ENCODE measurements around the gene B3GNT4.

The B3GNT4 gene

DNA sequence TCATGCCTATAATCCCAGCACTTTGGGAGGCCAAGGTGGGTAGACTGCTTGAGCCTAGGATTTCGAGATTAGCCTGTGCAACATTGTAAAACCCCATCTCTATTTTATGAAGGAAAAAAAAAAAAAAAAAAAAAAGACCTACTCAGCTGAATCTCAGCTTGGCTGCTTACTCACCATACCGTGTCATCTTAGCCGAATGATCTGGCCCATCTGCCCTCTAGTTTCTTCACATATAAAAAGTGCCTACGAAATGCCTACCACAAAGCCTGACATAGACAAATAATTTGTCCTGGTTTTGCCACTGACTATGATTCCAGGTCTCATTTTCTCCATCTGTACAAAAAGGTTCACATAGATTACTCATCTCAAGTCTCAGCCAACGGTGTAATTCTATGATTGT lies 12.3 kb downstream of the B3GNT4 start:
- Histone ChIP-seq H3K9ac (no peak overlapping the region), H3K27me3 (ENCODE audit: insufficient read depth, low read depth) (no peaks in the 10 kb centered on the region), H3K4me2 (no peak overlapping the region), H3K4me3 (IDR thresholded peaks at IDR 0.05; ENCODE audit: insufficient read depth, low read depth, low read length) (no peak overlapping the region), H3K4me1 (ENCODE audit: low read depth, poor library complexity, severe bottlenecking) (no peaks in the 10 kb centered on the region), H3K27ac (no peak overlapping the region), H4K20me1 (ENCODE audit: insufficient read depth) (no peaks in the 10 kb centered on the region), H2AFZ (ENCODE audit: low read depth) (no peak overlapping the region), H3K79me2 (ENCODE audit: insufficient read depth, low read depth) (no peaks in the 10 kb centered on the region), H3K36me3 (ENCODE audit: insufficient read depth) (no peaks in the 10 kb centered on the region)
- no peak for TF ChIP-seq CTCF (conservative IDR thresholded peaks at IDR 0.05; ENCODE audit: low read depth, low read length)

GRCh38 chr12:122216445-122216844 lies 12.9 kb downstream of the B3GNT4 start:
- H3K4me2 ChIP-seq: no peak overlapping the region
- no peak overlapping the region for H2AFZ ChIP-seq (ENCODE audit: low read depth)
- no peak overlapping the region for H3K27ac ChIP-seq
- no peaks in the 10 kb centered on the region for H4K20me1 ChIP-seq (ENCODE audit: insufficient read depth)
- no peak overlapping the region for H3K9ac ChIP-seq
- H3K4me3 ChIP-seq (IDR thresholded peaks at IDR 0.05; ENCODE audit: insufficient read depth, low read depth, low read length): no peak overlapping the region
- no peaks in the 10 kb centered on the region for H3K27me3 ChIP-seq (ENCODE audit: insufficient read depth, low read depth)
- H3K4me1 ChIP-seq (ENCODE audit: low read depth, poor library complexity, severe bottlenecking): no peaks in the 10 kb centered on the region
- H3K36me3 ChIP-seq (ENCODE audit: insufficient read depth): no peaks in the 10 kb centered on the region
- TF ChIP-seq CTCF (conservative IDR thresholded peaks at IDR 0.05; ENCODE audit: low read depth, low read length): no peak
- no peaks in the 10 kb centered on the region for H3K79me2 ChIP-seq (ENCODE audit: insufficient read depth, low read depth)

- H3K4me2 ChIP-seq: peak within 1 kb of the TSS; percentile 26
- H4K20me1 ChIP-seq (ENCODE audit: insufficient read depth): no peaks in the 10 kb centered on the region
- H2AFZ ChIP-seq (ENCODE audit: low read depth): peak within 1 kb of the TSS; percentile 66; the same call in 1 of the 2 replicates
- H3K27me3 ChIP-seq (ENCODE audit: insufficient read depth, low read depth): no peaks in the 10 kb centered on the region
- H3K4me1 ChIP-seq (ENCODE audit: low read depth, poor library complexity, severe bottlenecking): peaks cover 3% of the 10 kb centered on the region
- no peaks in the 10 kb centered on the region for H3K36me3 ChIP-seq (ENCODE audit: insufficient read depth)
- TF ChIP-seq CTCF (conservative IDR thresholded peaks at IDR 0.05; ENCODE audit: low read depth, low read length): no peak
- H3K9ac ChIP-seq: peak within 1 kb of the TSS; percentile 69
- H3K79me2 ChIP-seq (ENCODE audit: insufficient read depth, low read depth): peaks cover 20% of the 10 kb centered on the region; the same call in 1 of the 2 replicates
- no peak within 1 kb of the TSS for H3K4me3 ChIP-seq (IDR thresholded peaks at IDR 0.05; ENCODE audit: insufficient read depth, low read depth, low read length)
- H3K27ac ChIP-seq: peak within 1 kb of the TSS; percentile 66
These were observed 22.3 kb downstream of the B3GNT4 start, which contains the start of gene DIABLO for GRCh38 chr12:122225683-122226365. DIABLO (minus strand) TSS chr12:122226052; CDS start chr12:122226014, 38 bp downstream.

GRCh38 chr12:122226366-122227125 lies 23.0 kb downstream of the B3GNT4 start:
- Histone ChIP-seq H2AFZ (ENCODE audit: low read depth) (no peak overlapping the region), H3K27me3 (ENCODE audit: insufficient read depth, low read depth) (no peaks in the 10 kb centered on the region), H3K36me3 (ENCODE audit: insufficient read depth) (no peaks in the 10 kb centered on the region), H3K4me1 (ENCODE audit: low read depth, poor library complexity, severe bottlenecking) (peaks cover 8% of the 10 kb centered on the region), H3K79me2 (ENCODE audit: insufficient read depth, low read depth) (peaks cover 20% of the 10 kb centered on the region; the same call in 1 of the 2 replicates), H3K4me2 (no peak overlapping the region), H3K9ac (no peak overlapping the region), H4K20me1 (ENCODE audit: insufficient read depth) (no peaks in the 10 kb centered on the region), H3K4me3 (IDR thresholded peaks at IDR 0.05; ENCODE audit: insufficient read depth, low read depth, low read length) (no peak overlapping the region), H3K27ac (no peak overlapping the region)
- no peak for TF ChIP-seq CTCF (conservative IDR thresholded peaks at IDR 0.05; ENCODE audit: low read depth, low read length)

All from KMS-11 (cell line).